GM12878 (cell line): ENCODE data around the gene IER5. TPM values are rescaled to one million over a fixed set of nuclear protein-coding genes. Genes with fewer than 3 reads are reported as not detected.

Experiments
- CHD2 ChIP-seq: IDR thresholded peaks from 2 replicates; pipeline ENCODE4 v1.6.1; 2011; ENCODE audit warnings: low read depth, low read length, improper control_type of control experiment, borderline replicate concordance
- EGR1 ChIP-seq, 2 experiments: IDR thresholded peaks; 1 replicate in 1 of 2; 2 replicates in 1 of 2; pipeline ENCODE4 v1.6.1; 2011 to 2012; ENCODE audit warnings: low read depth in 2 of 2, low read length in 2 of 2, borderline replicate concordance in 1 of 2, mild to moderate bottlenecking in 1 of 2, moderate library complexity in 1 of 2
- EP300 ChIP-seq, 2 experiments: fragments of 150-350 bp in 1 of 2; IDR thresholded peaks; 2 replicates each; pipeline ENCODE4 v1.6.1; 2011 to 2012; ENCODE audit warnings: low read depth in 2 of 2, low read length in 2 of 2, borderline replicate concordance in 1 of 2, improper control_type of control experiment in 1 of 2, inconsistent platforms in 1 of 2; ENCODE audit not compliant: control insufficient read depth in 1 of 2
- GATAD2B ChIP-seq: fragments of 450-650 bp; conservative IDR thresholded peaks from 2 replicates; pipeline ENCODE4 v1.6.1; 2017; ENCODE audit warnings: low read depth, mild to moderate bottlenecking, moderate library complexity
- HDAC2 ChIP-seq: fragments of 200-600 bp; sonication (generic); IDR thresholded peaks from 2 replicates; pipeline ENCODE4 v1.6.1; 2017
- RUNX3 ChIP-seq: IDR thresholded peaks from 2 replicates; pipeline ENCODE4 v1.6.1; 2012; ENCODE audit warnings: low read length, inconsistent platforms
- SMARCA5 ChIP-seq: fragments of 450-650 bp; IDR thresholded peaks from 2 replicates; pipeline ENCODE4 v1.6.1; 2017; ENCODE audit warnings: mild to moderate bottlenecking
- SRF ChIP-seq, 2 experiments: IDR thresholded peaks; 2 replicates each; pipeline ENCODE4 v1.6.1; 2011; ENCODE audit warnings: low read depth in 2 of 2, low read length in 2 of 2, mild to moderate bottlenecking in 1 of 2, moderate library complexity in 1 of 2
- TCF12 ChIP-seq: IDR thresholded peaks from 2 replicates; pipeline ENCODE4 v1.6.1; 2011; ENCODE audit warnings: low read depth, mild to moderate bottlenecking, low read length
- ZNF207 ChIP-seq: fragments of 450-650 bp; IDR thresholded peaks from 2 replicates; pipeline ENCODE4 v1.6.1; 2014; ENCODE audit warnings: antibody characterized with exemption, mild to moderate bottlenecking, borderline replicate concordance
- ZNF217 ChIP-seq: fragments of 450-650 bp; IDR thresholded peaks from 2 replicates; pipeline ENCODE4 v1.6.1; 2017; ENCODE audit warnings: antibody characterized with exemption, mild to moderate bottlenecking
- ZNF384 ChIP-seq: IDR thresholded peaks from 2 replicates; pipeline ENCODE4 v1.6.1; 2012; ENCODE audit warnings: low read depth, mild to moderate bottlenecking, low read length, improper control_type of control experiment, borderline replicate concordance
- ZZZ3 ChIP-seq: IDR thresholded peaks from 2 replicates; pipeline ENCODE4 v1.6.1; 2011; ENCODE audit warnings: low read depth; ENCODE audit not compliant: control insufficient read depth, insufficient read length
- polyA plus RNA-seq, 11 experiments: library from polyadenylated mRNA; depleted of rRNA in 4 of 11; unstranded in 6 of 11; stranded (reverse) in 5 of 11; fragments of >200 nt; fragmentation: Nextera tagmentation in 4 of 11; fragmentation: Illumina TruSeq in 1 of 11; extraction: Ambion mirVana in 4 of 11; extraction: Trizol in 1 of 11; gene quantifications; 1 replicate in 1 of 11; 2 replicates in 10 of 11; pipeline versions ENCODE4 v1.2.1 to v1.2.3, GENCODE V29; 2011 to 2016; ENCODE audit warnings: inconsistent platforms in 2 of 11, missing spikeins in 2 of 11, low read depth in 1 of 11
- total RNA-seq, 4 experiments: library from RNA; depleted of rRNA in 3 of 4; stranded (reverse); fragments of >200 nt in 3 of 4; fragmentation: Illumina TruSeq in 1 of 4; extraction: Trizol in 1 of 4; gene quantifications; 2 replicates each; pipeline versions ENCODE4 v1.2.1 to v1.2.3, GENCODE V29; 2013 to 2021
- TF ChIP-seq, protein P1 (sequence below): fragments of 450-650 bp; formaldehyde crosslinking; IDR thresholded peaks from 2 replicates; pipeline ENCODE4 v1.5.0; 2022; ENCODE audit warnings: mild to moderate bottlenecking, missing genetic modification characterization
- TF ChIP-seq, protein P2 (sequence below): fragments of 450-650 bp; IDR thresholded peaks from 2 replicates; pipeline ENCODE4 v1.6.1; 2018; ENCODE audit warnings: mild to moderate bottlenecking, low read depth, moderate library complexity; ENCODE audit not compliant: partially characterized antibody
- TF ChIP-seq, protein P3 (sequence below): fragments of 150-350 bp; IDR thresholded peaks from 2 replicates; pipeline ENCODE4 v1.6.1; 2016; ENCODE audit warnings: low read depth, low read length
- TF ChIP-seq, protein P4 (sequence below): IDR thresholded peaks from 2 replicates; pipeline ENCODE4 v1.6.1; 2011; ENCODE audit warnings: borderline replicate concordance, low read depth, mild to moderate bottlenecking, moderate library complexity, mixed read lengths, low read length; ENCODE audit not compliant: insufficient read depth; ENCODE audit errors: extremely low read length

Gene IER5
- total and polyA plus RNA-seq, 10 of the 15 experiments (the other 5 are each of a cell fraction or from before 2014, with no cell fraction given) = 4.3 to 75.2 (median 30.5) TPM

DNA sequence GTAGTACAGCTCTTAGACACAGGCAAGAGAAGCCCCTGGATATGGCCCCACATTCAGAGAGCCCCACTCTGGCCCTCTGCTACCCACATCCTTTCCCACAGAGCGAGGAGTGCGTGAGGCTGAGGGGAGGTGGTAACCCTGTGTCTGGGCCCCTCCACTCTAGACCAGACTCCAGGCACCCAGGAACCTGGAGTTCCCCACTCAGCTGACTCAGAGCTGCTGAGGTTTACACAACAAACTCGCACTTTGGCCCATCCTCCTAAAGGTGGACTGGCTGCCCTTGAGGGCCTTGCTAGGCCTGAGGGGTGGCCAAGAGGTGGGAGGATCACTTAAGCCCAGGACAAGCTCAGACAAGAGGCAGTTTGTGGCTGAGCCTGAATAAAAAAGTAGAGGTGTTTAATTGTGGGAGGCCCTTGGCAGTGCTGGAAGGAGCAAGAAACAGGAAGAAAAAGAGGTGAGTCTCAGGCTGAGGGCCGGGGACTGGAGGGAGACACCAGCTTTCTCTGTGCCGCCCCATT lies 44.0 kb upstream of the IER5 start (continued):
- TF ChIP-seq, protein P1, sequence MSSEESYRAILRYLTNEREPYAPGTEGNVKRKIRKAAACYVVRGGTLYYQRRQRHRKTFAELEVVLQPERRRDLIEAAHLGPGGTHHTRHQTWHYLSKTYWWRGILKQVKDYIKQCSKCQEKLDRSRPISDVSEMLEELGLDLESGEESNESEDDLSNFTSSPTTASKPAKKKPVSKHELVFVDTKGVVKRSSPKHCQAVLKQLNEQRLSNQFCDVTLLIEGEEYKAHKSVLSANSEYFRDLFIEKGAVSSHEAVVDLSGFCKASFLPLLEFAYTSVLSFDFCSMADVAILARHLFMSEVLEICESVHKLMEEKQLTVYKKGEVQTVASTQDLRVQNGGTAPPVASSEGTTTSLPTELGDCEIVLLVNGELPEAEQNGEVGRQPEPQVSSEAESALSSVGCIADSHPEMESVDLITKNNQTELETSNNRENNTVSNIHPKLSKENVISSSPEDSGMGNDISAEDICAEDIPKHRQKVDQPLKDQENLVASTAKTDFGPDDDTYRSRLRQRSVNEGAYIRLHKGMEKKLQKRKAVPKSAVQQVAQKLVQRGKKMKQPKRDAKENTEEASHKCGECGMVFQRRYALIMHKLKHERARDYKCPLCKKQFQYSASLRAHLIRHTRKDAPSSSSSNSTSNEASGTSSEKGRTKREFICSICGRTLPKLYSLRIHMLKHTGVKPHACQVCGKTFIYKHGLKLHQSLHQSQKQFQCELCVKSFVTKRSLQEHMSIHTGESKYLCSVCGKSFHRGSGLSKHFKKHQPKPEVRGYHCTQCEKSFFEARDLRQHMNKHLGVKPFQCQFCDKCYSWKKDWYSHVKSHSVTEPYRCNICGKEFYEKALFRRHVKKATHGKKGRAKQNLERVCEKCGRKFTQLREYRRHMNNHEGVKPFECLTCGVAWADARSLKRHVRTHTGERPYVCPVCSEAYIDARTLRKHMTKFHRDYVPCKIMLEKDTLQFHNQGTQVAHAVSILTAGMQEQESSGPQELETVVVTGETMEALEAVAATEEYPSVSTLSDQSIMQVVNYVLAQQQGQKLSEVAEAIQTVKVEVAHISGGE (CRISPR knock-in tag) = no peak
- no peak for TF ChIP-seq ZNF384
- TF ChIP-seq SRF (IDR thresholded peaks at IDR 0.05; ENCODE audit: low read depth in 2 of 2, low read length in 2 of 2) = no peak
- TF ChIP-seq, protein P2, sequence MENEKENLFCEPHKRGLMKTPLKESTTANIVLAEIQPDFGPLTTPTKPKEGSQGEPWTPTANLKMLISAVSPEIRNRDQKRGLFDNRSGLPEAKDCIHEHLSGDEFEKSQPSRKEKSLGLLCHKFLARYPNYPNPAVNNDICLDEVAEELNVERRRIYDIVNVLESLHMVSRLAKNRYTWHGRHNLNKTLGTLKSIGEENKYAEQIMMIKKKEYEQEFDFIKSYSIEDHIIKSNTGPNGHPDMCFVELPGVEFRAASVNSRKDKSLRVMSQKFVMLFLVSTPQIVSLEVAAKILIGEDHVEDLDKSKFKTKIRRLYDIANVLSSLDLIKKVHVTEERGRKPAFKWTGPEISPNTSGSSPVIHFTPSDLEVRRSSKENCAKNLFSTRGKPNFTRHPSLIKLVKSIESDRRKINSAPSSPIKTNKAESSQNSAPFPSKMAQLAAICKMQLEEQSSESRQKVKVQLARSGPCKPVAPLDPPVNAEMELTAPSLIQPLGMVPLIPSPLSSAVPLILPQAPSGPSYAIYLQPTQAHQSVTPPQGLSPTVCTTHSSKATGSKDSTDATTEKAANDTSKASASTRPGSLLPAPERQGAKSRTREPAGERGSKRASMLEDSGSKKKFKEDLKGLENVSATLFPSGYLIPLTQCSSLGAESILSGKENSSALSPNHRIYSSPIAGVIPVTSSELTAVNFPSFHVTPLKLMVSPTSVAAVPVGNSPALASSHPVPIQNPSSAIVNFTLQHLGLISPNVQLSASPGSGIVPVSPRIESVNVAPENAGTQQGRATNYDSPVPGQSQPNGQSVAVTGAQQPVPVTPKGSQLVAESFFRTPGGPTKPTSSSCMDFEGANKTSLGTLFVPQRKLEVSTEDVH = no peak
- TF ChIP-seq ZNF217 = no peak
- peak in 1 of 2 experiments; percentile 38; a peak in 1 of 3 replicates for TF ChIP-seq EGR1 (IDR thresholded peaks at IDR 0.05; ENCODE audit: borderline replicate concordance in 1 of 2, low read depth in 2 of 2, low read length in 2 of 2)
- peak; percentile 69 for TF ChIP-seq CHD2
- TF ChIP-seq ZZZ3 = no peak
- TF ChIP-seq EP300 (IDR thresholded peaks at IDR 0.05; ENCODE audit: borderline replicate concordance in 1 of 2, control insufficient read depth in 1 of 2, low read depth in 2 of 2, low read length in 2 of 2) = peak in 1 of 2 experiments; percentile 44; a peak in 1 of 4 replicates
- peak; percentile 85 for TF ChIP-seq RUNX3
- TF ChIP-seq GATAD2B = peak; percentile 85
- peak; percentile 64; the same call in 1 of the 2 replicates for TF ChIP-seq TCF12
- TF ChIP-seq, protein P3, sequence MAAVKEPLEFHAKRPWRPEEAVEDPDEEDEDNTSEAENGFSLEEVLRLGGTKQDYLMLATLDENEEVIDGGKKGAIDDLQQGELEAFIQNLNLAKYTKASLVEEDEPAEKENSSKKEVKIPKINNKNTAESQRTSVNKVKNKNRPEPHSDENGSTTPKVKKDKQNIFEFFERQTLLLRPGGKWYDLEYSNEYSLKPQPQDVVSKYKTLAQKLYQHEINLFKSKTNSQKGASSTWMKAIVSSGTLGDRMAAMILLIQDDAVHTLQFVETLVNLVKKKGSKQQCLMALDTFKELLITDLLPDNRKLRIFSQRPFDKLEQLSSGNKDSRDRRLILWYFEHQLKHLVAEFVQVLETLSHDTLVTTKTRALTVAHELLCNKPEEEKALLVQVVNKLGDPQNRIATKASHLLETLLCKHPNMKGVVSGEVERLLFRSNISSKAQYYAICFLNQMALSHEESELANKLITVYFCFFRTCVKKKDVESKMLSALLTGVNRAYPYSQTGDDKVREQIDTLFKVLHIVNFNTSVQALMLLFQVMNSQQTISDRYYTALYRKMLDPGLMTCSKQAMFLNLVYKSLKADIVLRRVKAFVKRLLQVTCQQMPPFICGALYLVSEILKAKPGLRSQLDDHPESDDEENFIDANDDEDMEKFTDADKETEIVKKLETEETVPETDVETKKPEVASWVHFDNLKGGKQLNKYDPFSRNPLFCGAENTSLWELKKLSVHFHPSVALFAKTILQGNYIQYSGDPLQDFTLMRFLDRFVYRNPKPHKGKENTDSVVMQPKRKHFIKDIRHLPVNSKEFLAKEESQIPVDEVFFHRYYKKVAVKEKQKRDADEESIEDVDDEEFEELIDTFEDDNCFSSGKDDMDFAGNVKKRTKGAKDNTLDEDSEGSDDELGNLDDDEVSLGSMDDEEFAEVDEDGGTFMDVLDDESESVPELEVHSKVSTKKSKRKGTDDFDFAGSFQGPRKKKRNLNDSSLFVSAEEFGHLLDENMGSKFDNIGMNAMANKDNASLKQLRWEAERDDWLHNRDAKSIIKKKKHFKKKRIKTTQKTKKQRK = no peak
- TF ChIP-seq, protein P4, sequence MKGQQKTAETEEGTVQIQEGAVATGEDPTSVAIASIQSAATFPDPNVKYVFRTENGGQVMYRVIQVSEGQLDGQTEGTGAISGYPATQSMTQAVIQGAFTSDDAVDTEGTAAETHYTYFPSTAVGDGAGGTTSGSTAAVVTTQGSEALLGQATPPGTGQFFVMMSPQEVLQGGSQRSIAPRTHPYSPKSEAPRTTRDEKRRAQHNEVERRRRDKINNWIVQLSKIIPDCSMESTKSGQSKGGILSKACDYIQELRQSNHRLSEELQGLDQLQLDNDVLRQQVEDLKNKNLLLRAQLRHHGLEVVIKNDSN = no peak
- no peak for TF ChIP-seq ZNF207
- TF ChIP-seq HDAC2 = no peak
- TF ChIP-seq SMARCA5 = no peak
